A673 (cell line): ENCODE results near the gene RECQL. TPM values are rescaled to one million over a fixed set of nuclear protein-coding genes. Genes with fewer than 3 reads are reported as not detected.

Experiments used
- BruUV-seq: library from RNA; stranded (reverse); fragments of 400-500 nt; replicated peaks from 2 replicates; lab custom pipeline; 2021; lab: Mats Ljungman, UMichigan
- CTCF ChIA-PET: fragments of 300-600 bp; sonication (Branson Sonifier 250); formaldehyde crosslinking; loops from one replicate; lab custom pipeline; 2022; ENCODE audit warnings: antibody characterized with exemption; lab: Charles Lee
- POLR2A ChIA-PET: fragments of 300-600 bp; sonication (Branson Sonifier 250); formaldehyde crosslinking; loops from one replicate; lab custom pipeline; 2022; ENCODE audit warnings: antibody characterized with exemption; ENCODE audit not compliant: low non-redundant PET; lab: Charles Lee
- DNase-seq: peaks from one replicate; pipeline ENCODE4 v3.0.0-alpha.2; 2015; ENCODE audit warnings: low spot score
- H3K27ac ChIP-seq: fragments of 200-600 bp; sonication (generic); 2 replicates; pipeline ENCODE4 v1.5.1; 2016; ENCODE audit warnings: mixed run types, low read depth, mild to moderate bottlenecking, mixed read lengths, antibody characterized with exemption, low read length; ENCODE audit not compliant: poor library complexity, severe bottlenecking
- H3K27me3 ChIP-seq: fragments of 200-600 bp; sonication (generic); replicated peaks from 2 replicates; pipeline ENCODE4 v1.6.1; 2017; ENCODE audit warnings: mixed run types, low read depth, mild to moderate bottlenecking, mixed read lengths, antibody characterized with exemption, low read length; ENCODE audit not compliant: insufficient read depth, poor library complexity
- H3K36me3 ChIP-seq: fragments of 200-600 bp; sonication (generic); 2 replicates; pipeline ENCODE4 v1.6.1; 2016; ENCODE audit warnings: mixed run types, mild to moderate bottlenecking, mixed read lengths, antibody characterized with exemption, low read length; ENCODE audit not compliant: insufficient read depth, poor library complexity, severe bottlenecking
- H3K4me1 ChIP-seq: fragments of 200-600 bp; sonication (generic); 2 replicates; pipeline ENCODE4 v1.6.1; 2017; ENCODE audit warnings: mixed run types, mild to moderate bottlenecking, mixed read lengths, antibody characterized with exemption, low read length; ENCODE audit not compliant: insufficient read depth, poor library complexity, severe bottlenecking
- H3K4me3 ChIP-seq: fragments of 200-600 bp; sonication (generic); 2 replicates; pipeline ENCODE4 v1.5.1; 2016; ENCODE audit warnings: low read depth, mixed run types, mild to moderate bottlenecking, mixed read lengths, low read length; ENCODE audit not compliant: poor library complexity, severe bottlenecking
- H3K9me3 ChIP-seq: fragments of 200-600 bp; sonication (generic); 2 replicates; pipeline ENCODE4 v1.6.1; 2016; ENCODE audit warnings: mixed run types, low read depth, mild to moderate bottlenecking, mixed read lengths, antibody characterized with exemption, low read length; ENCODE audit not compliant: poor library complexity, severe bottlenecking
- CTCF ChIP-seq: fragments of 300-800, 200-600 bp; sonication (generic); conservative IDR thresholded peaks from 2 replicates; pipeline ENCODE4 v1.5.1; 2017; ENCODE audit warnings: low read depth, mild to moderate bottlenecking, antibody characterized with exemption, low read length, moderate library complexity, mixed read lengths
- EZH2 ChIP-seq: fragments of 200-600 bp; sonication (generic); IDR thresholded peaks from 2 replicates; pipeline ENCODE4 v1.6.1; 2017; ENCODE audit warnings: borderline replicate concordance, low read depth, mild to moderate bottlenecking, mixed read lengths, antibody characterized with exemption, low read length; ENCODE audit not compliant: poor library complexity, severe bottlenecking
- intact Hi-C: fragments of 100-400 bp; cut with micrococcal nuclease; formaldehyde crosslinking; loops from one replicate; pipeline ENCODE4 v1.10.0; 2022; ENCODE audit not compliant: unreplicated experiment
- total RNA-seq: library from RNA; stranded (reverse); gene quantifications from 2 replicates; pipeline ENCODE4 v1.2.3, GENCODE V29; 2021

Gene RECQL
- total RNA-seq, 1 experiment from 2014 or later = 38.2 TPM

DNA sequence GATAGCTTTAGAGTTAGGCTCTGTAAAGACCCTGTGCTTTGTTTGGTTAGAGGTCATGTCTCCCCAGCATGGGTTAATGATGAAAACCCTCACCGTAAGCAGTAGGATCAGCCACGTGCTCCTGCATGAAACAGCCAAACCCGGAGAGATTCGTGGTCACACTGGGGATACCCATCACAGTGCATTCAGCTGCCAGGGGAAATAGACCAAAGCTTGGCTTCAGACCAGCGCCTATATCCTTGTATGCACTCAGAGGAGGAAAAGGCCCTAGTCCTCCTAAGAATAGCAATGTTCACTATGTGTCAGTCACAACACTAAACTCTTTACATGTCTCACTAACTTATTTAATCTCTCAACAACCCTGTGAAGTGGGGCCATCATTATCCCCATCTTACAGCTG, 41.0 kb upstream of the RECQL start:
- Histone ChIP-seq H3K9me3 (no peaks in the 10 kb centered on the region), H3K4me3 (no peak overlapping the region), H3K36me3 (no peaks in the 10 kb centered on the region), H3K4me1 (no peaks in the 10 kb centered on the region), H3K27ac (no peak overlapping the region), H3K27me3 (peaks cover 27% of the 10 kb centered on the region)
- DNase-seq = no peak
- intact Hi-C loops = no loop called here
- BruUV-seq = no TSS peak
- ChIA-PET POLR2A (no interaction called here), CTCF (no interaction called here)
- TF ChIP-seq CTCF (no peak), EZH2 (no peak)

- H3K27me3 ChIP-seq = peaks cover 27% of the 10 kb centered on the region
- no peak overlapping the region for H3K4me3 ChIP-seq
- no peak for DNase-seq
- H3K9me3 ChIP-seq = no peaks in the 10 kb centered on the region
- no peaks in the 10 kb centered on the region for H3K36me3 ChIP-seq
- BruUV-seq = no TSS peak
- H3K4me1 ChIP-seq = no peaks in the 10 kb centered on the region
- no peak overlapping the region for H3K27ac ChIP-seq
- ChIA-PET POLR2A (no interaction called here), CTCF (no interaction called here)
- TF ChIP-seq EZH2 (no peak), CTCF (no peak)
- intact Hi-C loops = no loop called here
Observed at GRCh38 chr12:21541773-21542172, 40.3 kb upstream of the RECQL start.

GRCh38 chr12:21539797-21540196, 38.4 kb upstream of the RECQL start:
- Histone ChIP-seq H3K27ac (no peak overlapping the region), H3K4me1 (no peaks in the 10 kb centered on the region), H3K4me3 (no peak overlapping the region), H3K36me3 (no peaks in the 10 kb centered on the region), H3K9me3 (no peaks in the 10 kb centered on the region), H3K27me3 (peaks cover 34% of the 10 kb centered on the region)
- BruUV-seq = no TSS peak
- ChIA-PET CTCF (no interaction called here), POLR2A (no interaction called here)
- intact Hi-C loops = no loop called here
- TF ChIP-seq CTCF (no peak), EZH2 (no peak)
- DNase-seq = no peak
